Panc1 (cell line): ENCODE results near the gene ZNF33A. TPM values are rescaled to one million over a fixed set of nuclear protein-coding genes. Genes with fewer than 3 reads are reported as not detected.

Experiments
- ATAC-seq: fragments of 200-7000 bp; cut with Tn5 transposase; 2 replicates; pipeline ENCODE4 v1.9.1; 2020; ENCODE audit warnings: mild to moderate bottlenecking, moderate library complexity
- Bru-seq: library from RNA; stranded (reverse); fragments of 400-500 nt; gene quantifications from one replicate; lab custom pipeline; 2021; lab: Mats Ljungman, UMichigan
- BruChase-seq, 2 experiments: library from RNA; stranded (reverse); fragments of 400-500 nt; gene quantifications; one replicate each; lab custom pipeline; 2021; lab: Mats Ljungman, UMichigan
- BruUV-seq: library from RNA; stranded (reverse); fragments of 400-500 nt; replicated peaks from 2 replicates; lab custom pipeline; 2021; lab: Mats Ljungman, UMichigan
- CTCF ChIA-PET: fragments of 300-600 bp; sonication (Branson Sonifier 250); formaldehyde crosslinking; loops from one replicate; lab custom pipeline; 2022; ENCODE audit warnings: antibody characterized with exemption; lab: Charles Lee
- POLR2A ChIA-PET: fragments of 300-600 bp; sonication (Branson Sonifier 250); formaldehyde crosslinking; loops from one replicate; lab custom pipeline; 2022; ENCODE audit warnings: antibody characterized with exemption; lab: Charles Lee
- DNase-seq: peaks from one replicate; pipeline ENCODE4 v3.0.0-alpha.2; 2010; ENCODE audit warnings: low read depth, low spot score
- H3K27ac ChIP-seq: 2 replicates; pipeline ENCODE4 v1.5.1; 2011; ENCODE audit warnings: mild to moderate bottlenecking, low read length, inconsistent platforms
- H3K27me3 ChIP-seq: fragments of 200-500 bp; sonication (Bioruptor generic); 2 replicates; pipeline ENCODE4 v1.6.0; 2014; ENCODE audit warnings: low read length, inconsistent platforms; ENCODE audit not compliant: control insufficient read depth, insufficient read depth
- H3K36me3 ChIP-seq: fragments of 200-500 bp; sonication (Bioruptor generic); 2 replicates; pipeline ENCODE4 v1.5.1; 2014; ENCODE audit warnings: inconsistent platforms, mild to moderate bottlenecking, low read length, moderate library complexity; ENCODE audit not compliant: control insufficient read depth, insufficient read depth
- H3K4me1 ChIP-seq: 2 replicates; pipeline ENCODE4 v1.5.1; 2011; ENCODE audit warnings: inconsistent platforms, mild to moderate bottlenecking, low read length, moderate library complexity; ENCODE audit not compliant: control insufficient read depth, insufficient read depth
- H3K4me3 ChIP-seq, 2 experiments: 2 replicates each; pipeline ENCODE4 v1.5.1; 2011 to 2012; ENCODE audit warnings: low read depth in 2 of 2, low read length in 2 of 2, mild to moderate bottlenecking in 2 of 2, inconsistent platforms in 1 of 2, moderate library complexity in 1 of 2
- H3K9me3 ChIP-seq: fragments of 200-500 bp; sonication (Bioruptor generic); 2 replicates; pipeline ENCODE4 v1.5.1; 2014; ENCODE audit warnings: low read depth, mild to moderate bottlenecking, inconsistent platforms, low read length, moderate library complexity; ENCODE audit not compliant: control insufficient read depth, insufficient read depth
- POLR2AphosphoS5 ChIP-seq: IDR thresholded peaks from 2 replicates; pipeline ENCODE4 v1.6.1; 2012; ENCODE audit warnings: mild to moderate bottlenecking, low read depth, low read length, moderate library complexity
- SIN3A ChIP-seq: IDR thresholded peaks from 2 replicates; pipeline ENCODE4 v1.6.1; 2012; ENCODE audit warnings: low read depth, mild to moderate bottlenecking, low read length, moderate library complexity, borderline replicate concordance; ENCODE audit not compliant: insufficient read depth
- TCF7L2 ChIP-seq: IDR thresholded peaks from 2 replicates; pipeline ENCODE4 v1.6.1; 2011; ENCODE audit warnings: mild to moderate bottlenecking, low read depth, low read length, inconsistent platforms
- in situ Hi-C: cut with HindIII; loops from 2 replicates; pipeline ENCODE4 v1.10.0; 2016; ENCODE audit warnings: low sequenced_read_pairs, low pct_unique_long_range_greater_than_20kb
- intact Hi-C: fragments of 100-400 bp; cut with micrococcal nuclease; formaldehyde crosslinking; loops from one replicate; pipeline ENCODE4 v1.10.0; 2022; ENCODE audit not compliant: unreplicated experiment
- long read RNA-seq: library from polyadenylated mRNA; unstranded; transcript quantifications from one replicate; pipeline ENCODE4 v2.0.0, GENCODE V29; 2021; ENCODE audit not compliant: unreplicated experiment
- polyA plus RNA-seq: library from polyadenylated mRNA; unstranded; fragments of >200 nt; gene quantifications from one replicate; pipeline ENCODE4 v1.2.1, GENCODE V29; 2012; ENCODE audit warnings: missing spikeins; ENCODE audit not compliant: insufficient read length
- total RNA-seq: library from RNA; stranded (reverse); gene quantifications from one replicate; pipeline ENCODE4 v1.2.1, GENCODE V29; 2021; ENCODE audit not compliant: unreplicated experiment
- TF ChIP-seq, protein P1 (sequence below): fragments of 450-650 bp; IDR thresholded peaks from 2 replicates; pipeline ENCODE4 v1.5.1; 2017; ENCODE audit warnings: mild to moderate bottlenecking
- TF ChIP-seq, protein P2 (sequence below), 2 experiments: IDR thresholded peaks; 2 replicates each; pipeline ENCODE4 v1.6.1; 2011 to 2012; ENCODE audit warnings: low read depth in 2 of 2, control low read depth in 1 of 2, low read length in 1 of 2, mild to moderate bottlenecking in 1 of 2, moderate library complexity in 1 of 2; ENCODE audit not compliant: insufficient read depth in 1 of 2

The ZNF33A gene
- total RNA-seq (16.9 TPM), Bru-seq, nascent RNA (percentile 79 among the genes with signal in this experiment), BruChase-seq, experiment 1, labeled RNA remaining after a 2-hour chase (percentile 81 among the genes with signal in this experiment), BruChase-seq, experiment 2, labeled RNA remaining after a 6-hour chase (percentile 74 among the genes with signal in this experiment)
- 8.2 TPM for polyA plus RNA-seq
- long read RNA-seq, full-length matches to known transcripts: 13 of 30 reads
- long read RNA-seq, partial matches to known transcripts: 0 of 30 reads
- long read RNA-seq, other reads (novel, unspliced or antisense): 17 of 30 reads

DNA sequence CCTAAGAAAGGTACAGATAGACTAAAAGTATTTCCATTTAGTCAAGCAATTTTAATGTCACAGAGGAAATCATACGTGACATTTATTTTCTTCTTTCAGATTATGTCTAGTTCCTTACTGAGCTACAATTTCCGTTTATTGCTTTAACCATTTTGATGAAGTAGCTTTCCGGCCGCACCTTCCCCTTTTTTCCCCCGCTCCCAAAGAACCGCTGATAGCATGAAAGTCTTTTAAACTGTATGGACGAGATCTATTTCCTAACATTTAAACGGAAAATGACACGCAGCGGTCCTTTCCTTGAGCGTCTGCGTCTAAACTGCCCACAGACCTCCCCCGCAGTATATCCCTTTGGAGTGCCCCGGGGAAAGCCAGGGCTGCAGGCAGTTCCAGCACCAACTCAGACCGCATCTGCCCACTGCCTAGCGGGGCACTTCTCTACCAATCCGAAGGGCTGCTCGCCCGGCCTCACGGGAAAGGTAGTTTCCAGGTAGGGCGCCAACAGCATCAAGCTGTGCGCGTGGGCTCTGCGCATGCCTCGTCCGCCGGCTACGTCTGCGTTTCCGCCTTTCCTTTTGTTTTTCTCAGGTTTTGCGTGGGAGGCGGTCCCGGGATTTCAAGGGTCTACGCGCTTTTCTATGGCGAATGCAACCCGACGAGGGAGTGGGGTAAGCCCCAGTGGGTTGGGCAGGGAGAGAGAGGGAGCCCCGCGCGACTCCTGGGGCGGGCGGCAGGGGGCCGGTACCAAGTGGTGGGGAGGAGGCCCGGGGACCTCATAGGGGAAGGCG is at the start of gene ZNF33A:
Gene ZNF33A, plus strand, starts transcription at position 557 of the 785 bp plus-strand sequence. CDS start 1,667 bp downstream, outside the sequence.
- ChIA-PET POLR2A (interaction anchor here (0.6 kb wide), 1 partner anchor 102 kb away, joined by 10 read pairs; no protein-coding TSS in a partner anchor), CTCF (interaction anchor here (0.6 kb wide), 1 partner anchor 33 kb away, joined by 4 read pairs; no protein-coding TSS in a partner anchor)
- peak; percentile 97 for ATAC-seq
- Histone ChIP-seq H3K4me3 (peak within 1 kb of the TSS; percentile 64 to 81), H3K9me3 (no peaks in the 10 kb centered on the region), H3K4me1 (peaks cover 3% of the 10 kb centered on the region; the same call in 1 of the 2 replicates), H3K27me3 (no peaks in the 10 kb centered on the region), H3K36me3 (no peaks in the 10 kb centered on the region), H3K27ac (peak within 1 kb of the TSS; percentile 86)
- peak; percentile 52; the same call in 1 of the 2 replicates for TF ChIP-seq POLR2AphosphoS5
- TF ChIP-seq, protein P1, sequence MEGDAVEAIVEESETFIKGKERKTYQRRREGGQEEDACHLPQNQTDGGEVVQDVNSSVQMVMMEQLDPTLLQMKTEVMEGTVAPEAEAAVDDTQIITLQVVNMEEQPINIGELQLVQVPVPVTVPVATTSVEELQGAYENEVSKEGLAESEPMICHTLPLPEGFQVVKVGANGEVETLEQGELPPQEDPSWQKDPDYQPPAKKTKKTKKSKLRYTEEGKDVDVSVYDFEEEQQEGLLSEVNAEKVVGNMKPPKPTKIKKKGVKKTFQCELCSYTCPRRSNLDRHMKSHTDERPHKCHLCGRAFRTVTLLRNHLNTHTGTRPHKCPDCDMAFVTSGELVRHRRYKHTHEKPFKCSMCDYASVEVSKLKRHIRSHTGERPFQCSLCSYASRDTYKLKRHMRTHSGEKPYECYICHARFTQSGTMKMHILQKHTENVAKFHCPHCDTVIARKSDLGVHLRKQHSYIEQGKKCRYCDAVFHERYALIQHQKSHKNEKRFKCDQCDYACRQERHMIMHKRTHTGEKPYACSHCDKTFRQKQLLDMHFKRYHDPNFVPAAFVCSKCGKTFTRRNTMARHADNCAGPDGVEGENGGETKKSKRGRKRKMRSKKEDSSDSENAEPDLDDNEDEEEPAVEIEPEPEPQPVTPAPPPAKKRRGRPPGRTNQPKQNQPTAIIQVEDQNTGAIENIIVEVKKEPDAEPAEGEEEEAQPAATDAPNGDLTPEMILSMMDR: no peak
- intact Hi-C loops: no loop called here
- in situ Hi-C loops: no loop called here
- peak; percentile 43 for DNase-seq
- BruUV-seq: no TSS peak

DNA sequence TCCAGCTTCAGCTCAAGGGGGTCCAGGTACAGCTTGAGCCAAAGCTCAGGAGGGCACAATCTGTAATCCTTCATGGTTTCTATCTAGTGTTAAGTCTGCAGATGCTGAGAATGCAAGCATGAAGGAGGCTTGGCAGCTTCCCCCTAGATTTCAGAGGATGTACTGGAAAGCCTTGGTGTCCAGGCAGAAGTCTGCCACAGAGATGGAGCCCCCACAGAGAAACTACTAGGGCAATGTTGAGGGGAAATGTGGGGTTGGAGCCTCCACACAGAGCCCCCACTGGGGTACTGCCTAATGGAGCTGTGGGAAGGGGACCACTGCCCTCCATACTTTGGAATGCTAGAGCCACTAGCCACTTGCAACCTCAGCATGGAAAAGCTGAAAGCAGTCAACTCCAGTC is 45.5 kb upstream of the ZNF33A start:
- ATAC-seq (no peak), DNase-seq (no peak)
- H3K27ac ChIP-seq: no peak overlapping the region
- TF ChIP-seq, protein P1: no peak
- TF ChIP-seq SIN3A (no peak), POLR2AphosphoS5 (no peak), TCF7L2 (no peak)
- TF ChIP-seq, protein P2, sequence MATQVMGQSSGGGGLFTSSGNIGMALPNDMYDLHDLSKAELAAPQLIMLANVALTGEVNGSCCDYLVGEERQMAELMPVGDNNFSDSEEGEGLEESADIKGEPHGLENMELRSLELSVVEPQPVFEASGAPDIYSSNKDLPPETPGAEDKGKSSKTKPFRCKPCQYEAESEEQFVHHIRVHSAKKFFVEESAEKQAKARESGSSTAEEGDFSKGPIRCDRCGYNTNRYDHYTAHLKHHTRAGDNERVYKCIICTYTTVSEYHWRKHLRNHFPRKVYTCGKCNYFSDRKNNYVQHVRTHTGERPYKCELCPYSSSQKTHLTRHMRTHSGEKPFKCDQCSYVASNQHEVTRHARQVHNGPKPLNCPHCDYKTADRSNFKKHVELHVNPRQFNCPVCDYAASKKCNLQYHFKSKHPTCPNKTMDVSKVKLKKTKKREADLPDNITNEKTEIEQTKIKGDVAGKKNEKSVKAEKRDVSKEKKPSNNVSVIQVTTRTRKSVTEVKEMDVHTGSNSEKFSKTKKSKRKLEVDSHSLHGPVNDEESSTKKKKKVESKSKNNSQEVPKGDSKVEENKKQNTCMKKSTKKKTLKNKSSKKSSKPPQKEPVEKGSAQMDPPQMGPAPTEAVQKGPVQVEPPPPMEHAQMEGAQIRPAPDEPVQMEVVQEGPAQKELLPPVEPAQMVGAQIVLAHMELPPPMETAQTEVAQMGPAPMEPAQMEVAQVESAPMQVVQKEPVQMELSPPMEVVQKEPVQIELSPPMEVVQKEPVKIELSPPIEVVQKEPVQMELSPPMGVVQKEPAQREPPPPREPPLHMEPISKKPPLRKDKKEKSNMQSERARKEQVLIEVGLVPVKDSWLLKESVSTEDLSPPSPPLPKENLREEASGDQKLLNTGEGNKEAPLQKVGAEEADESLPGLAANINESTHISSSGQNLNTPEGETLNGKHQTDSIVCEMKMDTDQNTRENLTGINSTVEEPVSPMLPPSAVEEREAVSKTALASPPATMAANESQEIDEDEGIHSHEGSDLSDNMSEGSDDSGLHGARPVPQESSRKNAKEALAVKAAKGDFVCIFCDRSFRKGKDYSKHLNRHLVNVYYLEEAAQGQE (IDR thresholded peaks at IDR 0.05; ENCODE audit: insufficient read depth in 1 of 2, low read depth in 2 of 2, low read length in 1 of 2): no peak
- intact Hi-C loops (no loop called here), in situ Hi-C loops (no loop called here)
- ChIA-PET CTCF (interaction anchor here (0.6 kb wide), 1 partner anchor 10 kb away, joined by 3 read pairs; no protein-coding TSS in a partner anchor), POLR2A (no interaction called here)
- H3K36me3 ChIP-seq: no peaks in the 10 kb centered on the region
- no peaks in the 10 kb centered on the region for H3K9me3 ChIP-seq
- BruUV-seq: no TSS peak
- no peaks in the 10 kb centered on the region for H3K4me1 ChIP-seq
- H3K27me3 ChIP-seq: no peaks in the 10 kb centered on the region
- no peak overlapping the region for H3K4me3 ChIP-seq
